B cell (primary cell): ENCODE measurements around the gene ANKRD33B. TPM values are rescaled to one million over a fixed set of nuclear protein-coding genes. Genes with fewer than 3 reads are reported as not detected.

Experiments
- ATAC-seq: fragments of 200-7000 bp; cut with Tn5 transposase; one replicate; pipeline ENCODE4 v1.10.0; 2021; ENCODE audit warnings: low read depth, mild to moderate bottlenecking, moderate number of reproducible peaks, moderate library complexity
- CTCF ChIA-PET: fragments of 350-600 bp; sonication (Branson Sonifier 250); formaldehyde crosslinking; loops from one replicate; lab custom pipeline; 2021; ENCODE audit warnings: antibody characterized with exemption, inconsistent platforms; lab: Charles Lee
- POLR2A ChIA-PET: fragments of 350-600 bp; sonication (Branson Sonifier 250); formaldehyde crosslinking; loops from one replicate; lab custom pipeline; 2021; ENCODE audit warnings: antibody characterized with exemption; lab: Charles Lee
- DNase-seq: peaks from one replicate; pipeline ENCODE4 v3.0.0; 2013
- H2AFZ ChIP-seq: 2 replicates; pipeline ENCODE4 v1.6.1; 2012; ENCODE audit warnings: mild to moderate bottlenecking, low read depth, low read length; ENCODE audit not compliant: insufficient read depth, poor library complexity, severe bottlenecking
- H3K27ac ChIP-seq, 2 donors: 1 replicate in 1 of 2; 2 replicates in 1 of 2; pipeline ENCODE4 v1.5.1; 2012 to 2013; ENCODE audit warnings: low read length in 2 of 2, mild to moderate bottlenecking in 2 of 2, moderate library complexity in 1 of 2
- H3K27me3 ChIP-seq, 4 experiments: fragments of 200-600 bp in 1 of 4; sonication (generic) in 1 of 4; replicated peaks in 1 of 4; 1 replicate in 2 of 4; 2 replicates in 2 of 4; pipeline versions ENCODE4 v1.6.1 to v1.7.0; 2013 to 2016; ENCODE audit warnings: low read length in 3 of 4, mild to moderate bottlenecking in 2 of 4, mixed read lengths in 1 of 4, moderate library complexity in 1 of 4; ENCODE audit not compliant: insufficient read depth in 4 of 4, control insufficient read depth in 3 of 4; ENCODE audit errors: control extremely low read depth in 1 of 4
- H3K36me3 ChIP-seq, 2 experiments: replicated peaks in 1 of 2; 1 replicate in 1 of 2; 2 replicates in 1 of 2; pipeline versions ENCODE4 v1.6.1 to v1.7.1; 2013; ENCODE audit warnings: low read length in 1 of 2; ENCODE audit not compliant: insufficient read depth in 2 of 2, control insufficient read depth in 1 of 2; ENCODE audit errors: control extremely low read depth in 1 of 2, extremely low read depth in 1 of 2
- H3K4me1 ChIP-seq, 2 donors: fragments of 200-600 bp in 1 of 2; sonication (generic) in 1 of 2; 1 replicate in 1 of 2; 2 replicates in 1 of 2; pipeline versions ENCODE4 v1.5.1 to v1.6.1; 2013 to 2017; ENCODE audit warnings: low read length in 2 of 2; ENCODE audit not compliant: control insufficient read depth in 2 of 2, insufficient read depth in 2 of 2
- H3K4me2 ChIP-seq: replicated peaks from 2 replicates; pipeline ENCODE3; 2012; ENCODE audit warnings: mild to moderate bottlenecking, low read depth, low read length; ENCODE audit not compliant: poor library complexity, severe bottlenecking
- H3K4me3 ChIP-seq, 5 experiments: fragments of 200-600 bp in 1 of 5; sonication (generic) in 1 of 5; 1 replicate in 3 of 5; 2 replicates in 2 of 5; pipeline versions ENCODE4 v1.5.1 to v1.7.0; 2011 to 2016; ENCODE audit warnings: low read length in 4 of 5, mild to moderate bottlenecking in 4 of 5, low read depth in 2 of 5, control low read depth in 1 of 5, moderate library complexity in 1 of 5; ENCODE audit not compliant: insufficient read depth in 1 of 5; ENCODE audit errors: control extremely low read depth in 1 of 5, extremely low read depth in 1 of 5
- H3K79me2 ChIP-seq: fragments of 200-600 bp; sonication (generic); one replicate; pipeline ENCODE4 v1.6.0; 2016; ENCODE audit warnings: low read length; ENCODE audit not compliant: control insufficient read depth, insufficient read depth
- H3K9ac ChIP-seq: fragments of 200-600 bp; sonication (generic); 2 replicates; pipeline ENCODE4 v1.6.1; 2017; ENCODE audit warnings: mild to moderate bottlenecking, low read length, moderate library complexity
- H3K9me3 ChIP-seq, 3 donors: one replicate each; pipeline versions ENCODE4 v1.6.1 to v1.7.1; 2013; ENCODE audit warnings: low read length in 2 of 3; ENCODE audit not compliant: control insufficient read depth in 2 of 3, insufficient read depth in 1 of 3; ENCODE audit errors: control extremely low read depth in 1 of 3
- H4K20me1 ChIP-seq: 2 replicates; pipeline ENCODE4 v1.6.0; 2012; ENCODE audit warnings: mild to moderate bottlenecking, low read length; ENCODE audit not compliant: insufficient read depth, control insufficient read depth, poor library complexity, severe bottlenecking
- H3K27ac Mint-ChIP-seq: one replicate; pipeline ENCODE4 v1.8.0; 2021; ENCODE audit warnings: mixed read lengths
- H3K27me3 Mint-ChIP-seq: one replicate; pipeline ENCODE4 v1.8.0; 2021; ENCODE audit warnings: mixed read lengths
- H3K4me1 Mint-ChIP-seq: one replicate; pipeline ENCODE4 v1.8.0; 2021; ENCODE audit warnings: mixed read lengths
- H3K4me3 Mint-ChIP-seq: one replicate; pipeline ENCODE4 v1.8.0; 2021; ENCODE audit warnings: mixed read lengths
- H3K9me3 Mint-ChIP-seq: one replicate; pipeline ENCODE4 v1.8.0; 2022; ENCODE audit warnings: mixed read lengths; ENCODE audit not compliant: insufficient read depth
- CTCF ChIP-seq: fragments of 200-600 bp; IDR thresholded peaks from one replicate; pipeline ENCODE4 v1.8.0; 2022; ENCODE audit warnings: antibody characterized with exemption, mild to moderate bottlenecking
- EZH2 ChIP-seq: IDR thresholded peaks from 2 replicates; pipeline ENCODE4 v1.6.1; 2012; ENCODE audit warnings: borderline replicate concordance, low read depth, mild to moderate bottlenecking, moderate library complexity, low read length; ENCODE audit not compliant: insufficient read depth, poor library complexity, severe bottlenecking
- WGBS: methylation state at CpG from one replicate; pipeline ENCODE4 v1.1.5; 2013; ENCODE audit warnings: missing lambda C conversion rate; ENCODE audit not compliant: insufficient coverage; 5-methylcytosine and 5-hydroxymethylcytosine counted together
- intact Hi-C: fragments of 100-400 bp; cut with micrococcal nuclease; formaldehyde crosslinking; loops from one replicate; pipeline ENCODE4 v1.10.0; 2022
- polyA plus RNA-seq: library from polyadenylated mRNA; depleted of rRNA; stranded (reverse); fragments of >200 nt; gene quantifications from 2 replicates; pipeline ENCODE4 v1.2.3, GENCODE V29; 2012
- total RNA-seq, 2 donors: library from RNA; stranded (reverse); fragments of 120-200 nt in 1 of 2; gene quantifications; 1 replicate in 1 of 2; 2 replicates in 1 of 2; pipeline versions ENCODE4 v1.2.3 to v1.2.4, GENCODE V29; 2013 to 2022

Gene ANKRD33B
- total and polyA plus RNA-seq, 2 donors (not counting 1 experiment from before 2014, with no cell fraction given), result 2.9 to 23.4 TPM

DNA sequence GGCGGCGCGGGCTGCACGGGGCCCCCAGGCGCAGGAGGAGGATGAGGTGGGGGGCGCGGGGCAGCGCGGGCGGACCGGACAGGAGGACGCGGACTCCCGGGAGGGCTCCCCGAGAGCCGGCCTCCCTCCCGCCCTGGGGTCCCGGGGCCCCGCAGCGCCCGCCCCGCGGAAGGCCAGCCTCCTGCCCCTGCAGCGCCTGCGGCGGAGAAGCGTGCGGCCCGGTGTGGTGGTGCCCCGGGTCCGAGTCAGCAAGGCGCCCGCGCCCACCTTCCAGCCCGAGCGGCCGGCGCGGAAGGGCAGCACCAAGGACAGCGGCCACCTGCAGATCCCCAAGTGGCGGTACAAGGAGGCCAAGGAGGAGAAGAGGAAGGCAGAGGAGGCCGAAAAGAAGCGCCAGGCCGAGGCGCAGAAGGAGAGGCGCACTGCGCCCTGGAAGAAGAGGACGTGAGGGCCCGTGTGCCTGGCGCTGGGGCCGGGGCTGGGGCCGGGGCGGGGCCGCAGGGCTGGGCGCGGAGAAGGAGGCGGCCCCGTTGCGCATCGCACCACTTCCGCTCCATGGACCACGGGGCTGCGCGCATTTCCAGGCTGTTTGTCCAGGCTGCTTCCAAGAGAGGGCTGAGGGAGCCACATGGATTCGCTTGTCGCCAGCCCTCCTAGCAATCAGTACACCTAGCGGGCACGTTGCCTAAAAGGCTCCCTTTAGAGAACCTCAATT lies 86.0 kb downstream of the ANKRD33B start:
- Histone ChIP-seq H3K27me3 (no peaks in the 10 kb centered on the region), H4K20me1 (peaks cover 8% of the 10 kb centered on the region), H3K79me2 (peaks cover 48% of the 10 kb centered on the region), H3K4me2 (no peak overlapping the region), H3K4me3 (no peak overlapping the region), H3K9me3 (peaks cover 0 to 7% (median 0%) of the 10 kb centered on the region in 3 donors), H3K4me1 (peaks cover 9 to 10% of the 10 kb centered on the region in 2 donors), H2AFZ (no peak overlapping the region), H3K36me3 (peaks cover 2 to 30% of the 10 kb centered on the region in 2 experiments), H3K27ac (no peak overlapping the region), H3K9ac (no peak overlapping the region)
- Mint-ChIP-seq H3K9me3 (no peaks in the 10 kb centered on the region), H3K4me3 (no peak overlapping the region), H3K4me1 (peaks cover 17% of the 10 kb centered on the region), H3K27ac (no peak overlapping the region), H3K27me3 (no peaks in the 10 kb centered on the region)
- TF ChIP-seq CTCF, result no peak
- no peak for TF ChIP-seq EZH2
- CTCF ChIA-PET, result no interaction called here
- no peak for ATAC-seq
- POLR2A ChIA-PET, result no interaction called here
- intact Hi-C loops, result no loop called here
- WGBS, result 97% methylated on average over 61 of the region's 68 CpGs
- no peak for DNase-seq

- Histone ChIP-seq H3K9me3 (no peaks in the 10 kb centered on the region), H3K9ac (no peak overlapping the region), H3K4me2 (no peak overlapping the region), H2AFZ (no peak overlapping the region), H3K27me3 (no peaks in the 10 kb centered on the region), H4K20me1 (no peaks in the 10 kb centered on the region), H3K4me3 (no peak overlapping the region), H3K36me3 (peaks cover 2 to 24% of the 10 kb centered on the region in 2 experiments), H3K79me2 (peaks cover 29% of the 10 kb centered on the region), H3K27ac (no peak overlapping the region), H3K4me1 (no peaks in the 10 kb centered on the region)
- Mint-ChIP-seq H3K27ac (no peak overlapping the region), H3K27me3 (no peaks in the 10 kb centered on the region), H3K9me3 (no peaks in the 10 kb centered on the region), H3K4me3 (no peak overlapping the region), H3K4me1 (peaks cover 7% of the 10 kb centered on the region)
- intact Hi-C loops, result no loop called here
- ChIA-PET POLR2A (no interaction called here), CTCF (interaction anchor here (1.5 kb wide), 2 partner anchors 8 to 200 kb away, joined by 4 to 6 read pairs; no protein-coding TSS in a partner anchor)
- ATAC-seq (no peak), DNase-seq (no peak)
- no peak for TF ChIP-seq EZH2
- TF ChIP-seq CTCF, result no peak
- 95% methylated on average over 13 of the region's 13 CpGs for WGBS
Observed at GRCh38 chr5:10652151-10652550, 88.3 kb downstream of the ANKRD33B start.
